Tibial nerve (tissue), 4 donors: ENCODE data around the gene MEOX1. TPM values are rescaled to one million over a fixed set of nuclear protein-coding genes. Genes with fewer than 3 reads are reported as not detected.

Experiments used
- DNase-seq, 2 donors: peaks; one replicate each; pipeline ENCODE4 v3.0.0-alpha.2; 2019; ENCODE audit warnings: low spot score in 2 of 2
- H3K27ac ChIP-seq, 4 donors: fragments of 200-600 bp; sonication (generic) in 3 of 4; one replicate each; pipeline ENCODE4 v1.5.1; 2017 to 2019; ENCODE audit warnings: mild to moderate bottlenecking in 1 of 4
- H3K27me3 ChIP-seq, 2 donors: fragments of 200-600 bp; sonication (generic) in 1 of 2; one replicate each; pipeline versions ENCODE4 v1.5.1 to v1.6.0; 2017 to 2019
- H3K36me3 ChIP-seq, 3 donors: fragments of 200-600 bp; sonication (generic); one replicate each; pipeline ENCODE4 v1.5.1; 2018 to 2019
- H3K4me1 ChIP-seq, 4 donors: fragments of 200-600 bp; sonication (generic) in 3 of 4; one replicate each; pipeline ENCODE4 v1.5.1; 2017 to 2019
- H3K4me3 ChIP-seq, 4 donors: fragments of 200-600 bp; sonication (generic) in 3 of 4; one replicate each; pipeline ENCODE4 v1.5.1; 2017 to 2019; ENCODE audit warnings: mild to moderate bottlenecking in 1 of 4, moderate library complexity in 1 of 4
- H3K9me3 ChIP-seq, 4 donors: fragments of 200-600 bp; sonication (generic) in 3 of 4; one replicate each; pipeline ENCODE4 v1.5.1; 2017 to 2019
- CTCF ChIP-seq, 5 experiments: fragments of 200-600 bp in 3 of 5; fragments of 450-650 bp in 2 of 5; sonication (generic) in 3 of 5; IDR thresholded peaks; one replicate each; pipeline ENCODE4 v1.5.1; 2016 to 2019; ENCODE audit warnings: antibody characterized with exemption in 5 of 5, mild to moderate bottlenecking in 3 of 5, moderate library complexity in 2 of 5
- EP300 ChIP-seq, 2 donors: sonication (generic); formaldehyde crosslinking; IDR thresholded peaks; one replicate each; pipeline ENCODE4 v1.6.1; 2017; ENCODE audit warnings: antibody characterized with exemption in 2 of 2, mild to moderate bottlenecking in 1 of 2
- POLR2A ChIP-seq, 2 donors: fragments of 450-650 bp; IDR thresholded peaks; one replicate each; pipeline ENCODE4 v1.6.1; 2017; ENCODE audit warnings: antibody characterized with exemption in 2 of 2, mild to moderate bottlenecking in 2 of 2, moderate library complexity in 2 of 2
- WGBS, 2 donors: methylation state at CpG; one replicate each; pipeline ENCODE4 v1.1.5; 2018; 5-methylcytosine and 5-hydroxymethylcytosine counted together
- total RNA-seq, 4 donors: library from RNA; depleted of rRNA; stranded (reverse); fragments of >200 nt; gene quantifications; one replicate each; pipeline ENCODE4 v1.1.0, GENCODE V29; 2016

Gene MEOX1
- total RNA-seq, 4 donors from 2014 or later: 4.2 to 12.5 (median 5.3) TPM

GRCh38 chr17:43673516-43674323, 12.0 kb upstream of the MEOX1 start:
- no peak overlapping the region for H3K27ac ChIP-seq
- no peak overlapping the region for H3K4me3 ChIP-seq
- H3K27me3 ChIP-seq: no peaks in the 10 kb centered on the region
- peaks cover 0 to 57% (median 6%) of the 10 kb centered on the region in 4 donors for H3K4me1 ChIP-seq
- no peaks in the 10 kb centered on the region for H3K9me3 ChIP-seq
- peak; percentile 72 to 89 for DNase-seq
- H3K36me3 ChIP-seq: no peaks in the 10 kb centered on the region
- 48 to 50% methylated on average over 14 of the region's 14 CpGs for WGBS, 2 donors
- peak; percentile 88 to 96 (median 92) for TF ChIP-seq CTCF (IDR thresholded peaks at IDR 0.05)
- TF ChIP-seq POLR2A (IDR thresholded peaks at IDR 0.05): no peak

- TF ChIP-seq POLR2A (IDR thresholded peaks at IDR 0.05): no peak
- no peak for TF ChIP-seq CTCF (IDR thresholded peaks at IDR 0.05)
- no peak for TF ChIP-seq EP300 (IDR thresholded peaks at IDR 0.05)
- Histone ChIP-seq H3K36me3 (no peaks in the 10 kb centered on the region), H3K4me3 (no peak overlapping the region), H3K27me3 (no peaks in the 10 kb centered on the region), H3K9me3 (no peaks in the 10 kb centered on the region), H3K27ac (no peak overlapping the region), H3K4me1 (peaks cover 0 to 42% (median 4%) of the 10 kb centered on the region in 4 donors)
- DNase-seq: no peak
- 83 to 89% methylated on average over 3 of the region's 3 CpGs for WGBS, 2 donors
Observed at GRCh38 chr17:43671755-43672519, 10.2 kb upstream of the MEOX1 start.

- TF ChIP-seq EP300 (IDR thresholded peaks at IDR 0.05) (no peak), POLR2A (IDR thresholded peaks at IDR 0.05) (no peak), CTCF (IDR thresholded peaks at IDR 0.05) (no peak)
- Histone ChIP-seq H3K4me1 (peaks cover 0 to 34% (median 4%) of the 10 kb centered on the region in 4 donors), H3K36me3 (no peaks in the 10 kb centered on the region), H3K27me3 (no peaks in the 10 kb centered on the region), H3K27ac (no peak overlapping the region), H3K4me3 (no peak overlapping the region), H3K9me3 (no peaks in the 10 kb centered on the region)
- 56 to 58% methylated on average over 6 of the region's 6 CpGs for WGBS, 2 donors
- no peak for DNase-seq
Observed at GRCh38 chr17:43671031-43671692, 9.4 kb upstream of the MEOX1 start.

- 89 to 94% methylated on average over 1 of the region's 1 CpG for WGBS, 2 donors
- Histone ChIP-seq H3K27ac (no peak overlapping the region), H3K4me1 (peaks cover 0 to 33% (median 4%) of the 10 kb centered on the region in 4 donors), H3K36me3 (no peaks in the 10 kb centered on the region), H3K4me3 (no peak overlapping the region), H3K27me3 (no peaks in the 10 kb centered on the region), H3K9me3 (no peaks in the 10 kb centered on the region)
- TF ChIP-seq EP300 (IDR thresholded peaks at IDR 0.05) (no peak), POLR2A (IDR thresholded peaks at IDR 0.05) (no peak), CTCF (IDR thresholded peaks at IDR 0.05) (no peak)
- no peak for DNase-seq
Observed at GRCh38 chr17:43670645-43671030, 8.9 kb upstream of the MEOX1 start.
